ENCODE data around the gene HIBCH.

GRCh38 chr2:190182071-190182524 is 137.5 kb downstream of the HIBCH start:
- TF ChIP-seq REST (IDR thresholded peaks at IDR 0.05; ENCODE audit: low read depth) = no peak
- no peak for TF ChIP-seq TEAD4 (IDR thresholded peaks at IDR 0.05)
